Neural progenitor cell (in vitro differentiated cells): ENCODE data around the gene PKP3. TPM values are rescaled to one million over a fixed set of nuclear protein-coding genes. Genes with fewer than 3 reads are reported as not detected.

Experiments
- DNase-seq: peaks from one replicate; pipeline ENCODE4 v3.0.0-alpha.2; 2016; ENCODE audit warnings: low spot score
- H2AFZ ChIP-seq: fragments of 200-600 bp; sonication (generic); replicated peaks from 2 replicates; pipeline ENCODE4 v1.6.1; 2016; ENCODE audit warnings: antibody characterized with exemption
- H3F3A ChIP-seq: fragments of 200-600 bp; sonication (generic); 2 replicates; pipeline ENCODE4 v1.6.1; 2016; ENCODE audit warnings: antibody characterized with exemption, low read depth
- H3K27ac ChIP-seq: fragments of 200-600 bp; sonication (generic); 2 replicates; pipeline ENCODE4 v1.5.1; 2016; ENCODE audit warnings: mild to moderate bottlenecking
- H3K27me3 ChIP-seq: fragments of 200-600 bp; sonication (generic); 2 replicates; pipeline ENCODE4 v1.6.1; 2016; ENCODE audit warnings: mild to moderate bottlenecking, moderate library complexity
- H3K36me3 ChIP-seq: fragments of 200-600 bp; sonication (generic); 2 replicates; pipeline ENCODE4 v1.5.1; 2016
- H3K4me1 ChIP-seq: fragments of 200-600 bp; sonication (generic); 2 replicates; pipeline ENCODE4 v1.6.1; 2016; ENCODE audit warnings: mixed run types
- H3K4me2 ChIP-seq: fragments of 200-600 bp; sonication (generic); 2 replicates; pipeline ENCODE4 v1.6.1; 2016
- H3K4me3 ChIP-seq: fragments of 200-600 bp; sonication (generic); 2 replicates; pipeline ENCODE4 v1.5.1; 2016
- H3K79me2 ChIP-seq: fragments of 200-600 bp; sonication (generic); 2 replicates; pipeline ENCODE4 v1.6.1; 2016; ENCODE audit warnings: low read depth
- H3K9ac ChIP-seq: fragments of 200-600 bp; sonication (generic); 2 replicates; pipeline ENCODE4 v1.6.1; 2016
- H3K9me3 ChIP-seq: fragments of 200-600 bp; sonication (generic); 2 replicates; pipeline ENCODE4 v1.5.1; 2016; ENCODE audit warnings: low read depth
- H4K20me1 ChIP-seq: fragments of 200-600 bp; sonication (generic); 2 replicates; pipeline ENCODE4 v1.6.1; 2016; ENCODE audit warnings: low read depth
- H3K27ac Mint-ChIP-seq: 3 replicates; pipeline ENCODE4 v1.8.0; 2021; ENCODE audit warnings: mixed read lengths
- H3K27me3 Mint-ChIP-seq: 2 replicates; pipeline ENCODE4 v1.8.0; 2022; ENCODE audit warnings: low read depth, mild to moderate bottlenecking, inconsistent platforms, moderate library complexity, mixed read lengths; ENCODE audit not compliant: insufficient read depth
- H3K36me3 Mint-ChIP-seq: 3 replicates; pipeline ENCODE4 v1.8.0; 2021; ENCODE audit warnings: mixed read lengths
- H3K4me1 Mint-ChIP-seq: 3 replicates; pipeline ENCODE4 v1.8.0; 2021; ENCODE audit warnings: mixed read lengths
- H3K4me3 Mint-ChIP-seq: 3 replicates; pipeline ENCODE4 v1.8.0; 2021; ENCODE audit warnings: mild to moderate bottlenecking, moderate library complexity, mixed read lengths
- H3K9me3 Mint-ChIP-seq: 3 replicates; pipeline ENCODE4 v1.8.0; 2020; ENCODE audit warnings: mixed read lengths
- CTCF ChIP-seq: fragments of 200-600 bp; sonication (generic); IDR thresholded peaks from 2 replicates; pipeline ENCODE4 v1.5.1; 2017; ENCODE audit warnings: antibody characterized with exemption, mild to moderate bottlenecking
- EZH2 ChIP-seq: fragments of 200-600 bp; sonication (generic); IDR thresholded peaks from 2 replicates; pipeline ENCODE4 v1.6.1; 2017; ENCODE audit warnings: antibody characterized with exemption, mild to moderate bottlenecking, moderate library complexity
- EZH2phosphoT487 ChIP-seq: fragments of 200-600 bp; sonication (generic); IDR thresholded peaks from 2 replicates; pipeline ENCODE4 v1.6.1; 2017; ENCODE audit warnings: antibody characterized with exemption
- total RNA-seq: library from RNA; depleted of rRNA; stranded (reverse); fragments of >200 nt; gene quantifications from 2 replicates; pipeline ENCODE4 v1.2.3, GENCODE V29; 2015; ENCODE audit warnings: low replicate concordance

Gene PKP3
- total RNA-seq, 1 donor from 2014 or later, result 8.5 TPM

- peaks cover 4% of the 10 kb centered on the region for H3K27me3 ChIP-seq
- no peak for DNase-seq
- no peak overlapping the region for H2AFZ ChIP-seq
Measured at GRCh38 chr11:429391-429790, 35.4 kb downstream of the PKP3 start.

GRCh38 chr11:429931-430456 is 36.0 kb downstream of the PKP3 start:
- Histone ChIP-seq H3K79me2 (no peaks in the 10 kb centered on the region), H3K9ac (no peak overlapping the region), H3K27ac (no peak overlapping the region), H3K4me2 (no peak overlapping the region), H3K36me3 (no peaks in the 10 kb centered on the region), H2AFZ (no peak overlapping the region), H3F3A (no peaks in the 10 kb centered on the region), H3K27me3 (no peaks in the 10 kb centered on the region), H4K20me1 (no peaks in the 10 kb centered on the region), H3K9me3 (no peaks in the 10 kb centered on the region), H3K4me1 (no peaks in the 10 kb centered on the region), H3K4me3 (no peak overlapping the region)
- H3K9me3 Mint-ChIP-seq, result peaks cover 2% of the 10 kb centered on the region
- H3K36me3 Mint-ChIP-seq, result no peaks in the 10 kb centered on the region
- no peak overlapping the region for H3K4me3 Mint-ChIP-seq
- no peaks in the 10 kb centered on the region for H3K4me1 Mint-ChIP-seq
- no peak for DNase-seq
- H3K27me3 Mint-ChIP-seq, result peaks cover 14% of the 10 kb centered on the region
- TF ChIP-seq EZH2, result no peak
- TF ChIP-seq EZH2phosphoT487, result no peak
- no peak for TF ChIP-seq CTCF
- no peak overlapping the region for H3K27ac Mint-ChIP-seq

More at GRCh38 chr11:429391-429790, 35.4 kb downstream of the PKP3 start:
- Histone ChIP-seq H3K79me2 (no peaks in the 10 kb centered on the region), H3F3A (no peaks in the 10 kb centered on the region), H3K9me3 (no peaks in the 10 kb centered on the region), H3K36me3 (no peaks in the 10 kb centered on the region), H3K27ac (no peak overlapping the region), H3K4me2 (no peak overlapping the region), H4K20me1 (no peaks in the 10 kb centered on the region), H3K4me3 (no peak overlapping the region), H3K9ac (no peak overlapping the region), H3K4me1 (no peaks in the 10 kb centered on the region)
- no peak overlapping the region for H3K27ac Mint-ChIP-seq
- H3K9me3 Mint-ChIP-seq, result peaks cover 2% of the 10 kb centered on the region
- no peak for TF ChIP-seq EZH2
- TF ChIP-seq EZH2phosphoT487, result no peak
- TF ChIP-seq CTCF, result no peak
- peaks cover 14% of the 10 kb centered on the region for H3K27me3 Mint-ChIP-seq
- H3K4me1 Mint-ChIP-seq, result no peaks in the 10 kb centered on the region
- H3K4me3 Mint-ChIP-seq, result no peak overlapping the region
- H3K36me3 Mint-ChIP-seq, result no peaks in the 10 kb centered on the region

GRCh38 chr11:431921-432320 is 37.9 kb downstream of the PKP3 start:
- H3K79me2 ChIP-seq, result no peaks in the 10 kb centered on the region
- H3K27ac ChIP-seq, result no peak overlapping the region
- DNase-seq, result no peak
- no peaks in the 10 kb centered on the region for H3F3A ChIP-seq
- no peak overlapping the region for H3K4me3 Mint-ChIP-seq
- H3K9ac ChIP-seq, result no peak overlapping the region
- no peaks in the 10 kb centered on the region for H3K36me3 Mint-ChIP-seq
- H3K27me3 Mint-ChIP-seq, result peaks cover 12% of the 10 kb centered on the region
- H3K4me2 ChIP-seq, result no peak overlapping the region
- H3K36me3 ChIP-seq, result no peaks in the 10 kb centered on the region
- no peaks in the 10 kb centered on the region for H4K20me1 ChIP-seq
- no peaks in the 10 kb centered on the region for H3K9me3 ChIP-seq
- H3K4me1 Mint-ChIP-seq, result no peaks in the 10 kb centered on the region
- TF ChIP-seq EZH2 (no peak), EZH2phosphoT487 (no peak)
- peaks cover 6% of the 10 kb centered on the region for H3K9me3 Mint-ChIP-seq
- H3K4me3 ChIP-seq, result no peak overlapping the region
- H3K4me1 ChIP-seq, result no peaks in the 10 kb centered on the region
- H2AFZ ChIP-seq, result no peak overlapping the region
- no peak overlapping the region for H3K27ac Mint-ChIP-seq
- no peaks in the 10 kb centered on the region for H3K27me3 ChIP-seq

- H3K27ac ChIP-seq, result no peak overlapping the region
- TF ChIP-seq CTCF, result no peak
- no peak for TF ChIP-seq EZH2
- no peak for TF ChIP-seq EZH2phosphoT487
- no peak overlapping the region for H3K9ac ChIP-seq
- Mint-ChIP-seq H3K4me1 (no peaks in the 10 kb centered on the region), H3K27me3 (peaks cover 17% of the 10 kb centered on the region), H3K27ac (no peak overlapping the region), H3K36me3 (no peaks in the 10 kb centered on the region), H3K9me3 (peaks cover 10% of the 10 kb centered on the region), H3K4me3 (no peak overlapping the region)
- no peaks in the 10 kb centered on the region for H3K27me3 ChIP-seq
- no peaks in the 10 kb centered on the region for H3F3A ChIP-seq
- no peak for DNase-seq
- no peaks in the 10 kb centered on the region for H3K4me1 ChIP-seq
- no peaks in the 10 kb centered on the region for H4K20me1 ChIP-seq
- no peak overlapping the region for H3K4me3 ChIP-seq
- no peaks in the 10 kb centered on the region for H3K36me3 ChIP-seq
- H3K79me2 ChIP-seq, result no peaks in the 10 kb centered on the region
- no peaks in the 10 kb centered on the region for H3K9me3 ChIP-seq
- H2AFZ ChIP-seq, result no peak overlapping the region
- no peak overlapping the region for H3K4me2 ChIP-seq
Measured at GRCh38 chr11:432501-433100, 38.6 kb downstream of the PKP3 start.
